CD4-positive, CD25-positive, alpha-beta regulatory T cell (primary cell): ENCODE data around the gene CCDC6. TPM values are rescaled to one million over a fixed set of nuclear protein-coding genes. Genes with fewer than 3 reads are reported as not detected.

Experiments
- ATAC-seq, 2 donors: fragments of 150-1000 bp; cut with Tn5 transposase; one replicate each; pipeline ENCODE4 v1.10.0; 2021; ENCODE audit warnings: low read depth in 2 of 2, moderate number of reproducible peaks in 2 of 2, moderate library complexity in 1 of 2
- DNase-seq, 3 donors: peaks; one replicate each; pipeline versions ENCODE4 v3.0.0 to v3.0.0-alpha.2; 2012 to 2022; ENCODE audit warnings: mixed read lengths in 1 of 3
- H3K27ac ChIP-seq: one replicate; pipeline ENCODE4 v1.7.0; 2013; ENCODE audit warnings: mild to moderate bottlenecking, low read length; ENCODE audit not compliant: insufficient read depth, poor library complexity, severe bottlenecking
- H3K27me3 ChIP-seq: one replicate; pipeline ENCODE4 v1.7.0; 2013; ENCODE audit warnings: low read length; ENCODE audit not compliant: control insufficient read depth, insufficient read depth
- H3K36me3 ChIP-seq: one replicate; pipeline ENCODE4 v1.7.0; 2013; ENCODE audit warnings: mild to moderate bottlenecking, low read length, moderate library complexity; ENCODE audit not compliant: control insufficient read depth, insufficient read depth
- H3K4me1 ChIP-seq: 2 replicates; pipeline ENCODE4 v1.7.0; 2013; ENCODE audit warnings: mild to moderate bottlenecking, low read length; ENCODE audit not compliant: insufficient read depth, control insufficient read depth, poor library complexity, severe bottlenecking
- H3K4me3 ChIP-seq: one replicate; pipeline ENCODE4 v1.7.0; 2013; ENCODE audit warnings: low read depth, mild to moderate bottlenecking, low read length, moderate library complexity
- H3K9me3 ChIP-seq, 2 experiments: 1 replicate in 1 of 2; 2 replicates in 1 of 2; pipeline ENCODE4 v1.7.0; 2013; ENCODE audit warnings: low read length in 2 of 2, mild to moderate bottlenecking in 1 of 2, moderate library complexity in 1 of 2; ENCODE audit not compliant: control insufficient read depth in 2 of 2
- H3K27ac Mint-ChIP-seq, 3 donors: one replicate each; pipeline ENCODE4 v1.8.0; 2020 to 2022; ENCODE audit warnings: mild to moderate bottlenecking in 3 of 3, mixed read lengths in 3 of 3, moderate library complexity in 2 of 3
- H3K27me3 Mint-ChIP-seq: one replicate; pipeline ENCODE4 v1.8.0; 2022; ENCODE audit warnings: mild to moderate bottlenecking, mixed read lengths
- H3K36me3 Mint-ChIP-seq: one replicate; pipeline ENCODE4 v1.8.0; 2020; ENCODE audit warnings: mixed read lengths
- H3K4me1 Mint-ChIP-seq, 4 donors: one replicate each; pipeline ENCODE4 v1.8.0; 2020 to 2022; ENCODE audit warnings: mixed read lengths in 4 of 4, mild to moderate bottlenecking in 1 of 4
- H3K4me3 Mint-ChIP-seq, 4 donors: one replicate each; pipeline ENCODE4 v1.8.0; 2020 to 2022; ENCODE audit warnings: mild to moderate bottlenecking in 4 of 4, mixed read lengths in 4 of 4, moderate library complexity in 3 of 4
- H3K9me3 Mint-ChIP-seq, 7 donors: one replicate each; pipeline ENCODE4 v1.8.0; 2020 to 2022; ENCODE audit warnings: mixed read lengths in 7 of 7, mild to moderate bottlenecking in 3 of 7, moderate library complexity in 2 of 7
- polyA plus RNA-seq, 4 donors: library from polyadenylated mRNA; unstranded; fragments of 300-500 nt; fragmentation: Illumina TruSeq; gene quantifications; one replicate each; pipeline ENCODE4 v1.2.3, GENCODE V29; 2021
- total RNA-seq: library from RNA; stranded (reverse); gene quantifications from one replicate; pipeline ENCODE4 v1.2.3, GENCODE V29; 2022

CCDC6 gene
- total and polyA plus RNA-seq, 5 donors from 2014 or later: 4.4 to 24.8 (median 5.0) TPM

GRCh38 chr10:59771162-59771807 lies 135.1 kb downstream of the CCDC6 start:
- H3K4me1 ChIP-seq: no peaks in the 10 kb centered on the region
- no peaks in the 10 kb centered on the region for H3K36me3 ChIP-seq
- H3K27me3 ChIP-seq: no peaks in the 10 kb centered on the region
- Mint-ChIP-seq H3K4me1 (no peaks in the 10 kb centered on the region), H3K27ac (no peak overlapping the region), H3K4me3 (no peak overlapping the region), H3K9me3 (peaks cover 0 to 8% (median 2%) of the 10 kb centered on the region in 7 donors), H3K36me3 (no peaks in the 10 kb centered on the region), H3K27me3 (no peaks in the 10 kb centered on the region)
- no peak overlapping the region for H3K27ac ChIP-seq
- DNase-seq (no peak), ATAC-seq (no peak)
- no peaks in the 10 kb centered on the region for H3K9me3 ChIP-seq
- no peak overlapping the region for H3K4me3 ChIP-seq

GRCh38 chr10:59770689-59771088 lies 135.7 kb downstream of the CCDC6 start:
- DNase-seq (no peak), ATAC-seq (no peak)
- Mint-ChIP-seq H3K27ac (no peak overlapping the region), H3K27me3 (no peaks in the 10 kb centered on the region), H3K9me3 (peaks cover 0 to 3% (median 2%) of the 10 kb centered on the region in 7 donors), H3K4me3 (peak overlapping the region in 1 of 4 donors; percentile 21), H3K36me3 (no peaks in the 10 kb centered on the region), H3K4me1 (no peaks in the 10 kb centered on the region)
- H3K27me3 ChIP-seq: no peaks in the 10 kb centered on the region
- H3K9me3 ChIP-seq: no peaks in the 10 kb centered on the region
- H3K4me3 ChIP-seq: no peak overlapping the region
- H3K4me1 ChIP-seq: no peaks in the 10 kb centered on the region
- no peak overlapping the region for H3K27ac ChIP-seq
- no peaks in the 10 kb centered on the region for H3K36me3 ChIP-seq

- no peak overlapping the region for H3K4me3 ChIP-seq
- Mint-ChIP-seq H3K27me3 (peaks cover 5% of the 10 kb centered on the region), H3K4me3 (no peak overlapping the region), H3K27ac (no peak overlapping the region), H3K4me1 (no peaks in the 10 kb centered on the region), H3K36me3 (no peaks in the 10 kb centered on the region), H3K9me3 (peaks cover 0 to 6% (median 1%) of the 10 kb centered on the region in 7 donors)
- DNase-seq (no peak), ATAC-seq (no peak)
- H3K4me1 ChIP-seq: no peaks in the 10 kb centered on the region
- no peaks in the 10 kb centered on the region for H3K27me3 ChIP-seq
- no peaks in the 10 kb centered on the region for H3K36me3 ChIP-seq
- no peaks in the 10 kb centered on the region for H3K9me3 ChIP-seq
- H3K27ac ChIP-seq: no peak overlapping the region
Measured at GRCh38 chr10:59762505-59762904, 143.9 kb downstream of the CCDC6 start.

GRCh38 chr10:59757966-59758365 lies 148.4 kb downstream of the CCDC6 start:
- Histone ChIP-seq H3K4me3 (no peak overlapping the region), H3K27ac (no peak overlapping the region), H3K27me3 (no peaks in the 10 kb centered on the region), H3K4me1 (no peaks in the 10 kb centered on the region), H3K36me3 (no peaks in the 10 kb centered on the region), H3K9me3 (no peaks in the 10 kb centered on the region)
- no peak for ATAC-seq
- Mint-ChIP-seq H3K36me3 (no peaks in the 10 kb centered on the region), H3K4me1 (no peaks in the 10 kb centered on the region), H3K27ac (no peak overlapping the region), H3K4me3 (no peak overlapping the region), H3K9me3 (peaks cover 0 to 6% (median 0%) of the 10 kb centered on the region in 7 donors), H3K27me3 (peaks cover 13% of the 10 kb centered on the region)
- no peak for DNase-seq

DNA sequence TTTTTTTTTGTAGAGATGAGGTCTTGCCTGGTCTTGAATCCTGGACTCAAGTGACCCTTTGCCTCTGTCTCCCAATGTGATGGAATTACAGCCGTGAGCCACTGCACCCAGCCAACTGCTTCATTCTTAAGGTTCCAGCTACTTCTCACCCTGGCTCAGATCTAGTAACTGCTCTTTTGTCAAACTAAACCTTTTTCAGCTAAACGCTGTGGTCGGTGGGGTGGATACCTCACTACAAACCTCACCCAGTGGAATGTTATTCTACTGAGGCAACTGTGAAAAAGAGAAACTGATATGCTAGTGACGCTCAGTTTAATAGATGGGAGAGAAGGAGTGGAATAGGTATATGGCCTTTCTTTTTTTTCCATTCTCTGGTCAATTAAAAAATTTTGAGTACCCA lies 151.4 kb downstream of the CCDC6 start:
- H3K27me3 ChIP-seq: no peaks in the 10 kb centered on the region
- Mint-ChIP-seq H3K9me3 (peaks cover 0 to 1% (median 0%) of the 10 kb centered on the region in 7 donors), H3K27me3 (peaks cover 9% of the 10 kb centered on the region), H3K4me1 (no peaks in the 10 kb centered on the region), H3K4me3 (no peak overlapping the region), H3K36me3 (no peaks in the 10 kb centered on the region), H3K27ac (no peak overlapping the region)
- no peak for ATAC-seq
- no peak overlapping the region for H3K4me3 ChIP-seq
- no peaks in the 10 kb centered on the region for H3K4me1 ChIP-seq
- no peaks in the 10 kb centered on the region for H3K9me3 ChIP-seq
- no peaks in the 10 kb centered on the region for H3K36me3 ChIP-seq
- no peak for DNase-seq
- H3K27ac ChIP-seq: no peak overlapping the region

- Histone ChIP-seq H3K27ac (no peak within 1 kb of the TSS), H3K4me1 (no peaks in the 10 kb centered on the region), H3K27me3 (no peaks in the 10 kb centered on the region), H3K36me3 (no peaks in the 10 kb centered on the region), H3K9me3 (no peaks in the 10 kb centered on the region), H3K4me3 (no peak within 1 kb of the TSS)
- Mint-ChIP-seq H3K4me3 (no peak within 1 kb of the TSS), H3K36me3 (no peaks in the 10 kb centered on the region), H3K9me3 (no peaks in the 10 kb centered on the region), H3K27me3 (peaks cover 15% of the 10 kb centered on the region), H3K4me1 (no peaks in the 10 kb centered on the region), H3K27ac (no peak within 1 kb of the TSS)
- ATAC-seq: no peak
- no peak for DNase-seq
Measured at GRCh38 chr10:59753267-59753666, 153.1 kb downstream of the CCDC6 start, which contains the start of gene MRLN. TSS of gene MRLN (minus strand) at chr10:59753455.

- Histone ChIP-seq H3K27ac (no peak overlapping the region), H3K9me3 (no peaks in the 10 kb centered on the region), H3K4me1 (no peaks in the 10 kb centered on the region), H3K4me3 (no peak overlapping the region), H3K36me3 (no peaks in the 10 kb centered on the region), H3K27me3 (no peaks in the 10 kb centered on the region)
- no peaks in the 10 kb centered on the region for H3K36me3 Mint-ChIP-seq
- H3K27me3 Mint-ChIP-seq: peaks cover 16% of the 10 kb centered on the region
- ATAC-seq: no peak
- DNase-seq: no peak
- H3K4me1 Mint-ChIP-seq: no peaks in the 10 kb centered on the region
- no peak overlapping the region for H3K4me3 Mint-ChIP-seq
- H3K9me3 Mint-ChIP-seq: peaks cover 0 to 2% (median 0%) of the 10 kb centered on the region in 7 donors
- no peak overlapping the region for H3K27ac Mint-ChIP-seq
Measured at GRCh38 chr10:59752278-59752940, 153.9 kb downstream of the CCDC6 start.
